ENCODE results near the gene DNMBP.
"Not testable (repeated sequence)": the region's sequence is repeated elsewhere in the genome, so short reads cannot be mapped to it uniquely, and the experiment has no call there.

DNMBP gene

DNA sequence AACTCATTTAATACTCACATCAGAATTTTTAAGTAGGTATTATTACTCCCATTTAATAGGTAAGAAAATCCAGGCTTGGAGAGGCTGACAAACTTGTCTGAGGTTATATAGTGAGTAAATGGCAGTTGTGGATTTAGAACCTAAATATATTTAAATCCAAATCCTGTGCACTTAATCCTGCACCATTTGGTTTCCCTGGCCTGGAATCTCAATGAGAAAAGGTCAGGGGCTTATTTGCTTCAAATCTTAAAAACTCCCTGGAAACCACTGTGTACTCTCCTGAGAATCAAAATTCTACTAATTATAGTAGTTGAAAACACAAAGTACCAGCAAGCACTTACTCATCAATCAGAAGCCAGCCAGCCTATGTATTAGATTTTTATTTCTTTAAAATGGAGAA, 97.7 kb downstream of the DNMBP start:
- no peak for DNase-seq

GRCh38 chr10:99908512-99908911, 101.2 kb downstream of the DNMBP start:
- DNase-seq, result no peak

GRCh38 chr10:99906470-99906869, 103.3 kb downstream of the DNMBP start:
- no peak for DNase-seq

GRCh38 chr10:99905971-99906370, 103.8 kb downstream of the DNMBP start:
- DNase-seq, result no peak

- DNase-seq, result no peak
Measured at GRCh38 chr10:99895867-99896266, 113.9 kb downstream of the DNMBP start.

DNA sequence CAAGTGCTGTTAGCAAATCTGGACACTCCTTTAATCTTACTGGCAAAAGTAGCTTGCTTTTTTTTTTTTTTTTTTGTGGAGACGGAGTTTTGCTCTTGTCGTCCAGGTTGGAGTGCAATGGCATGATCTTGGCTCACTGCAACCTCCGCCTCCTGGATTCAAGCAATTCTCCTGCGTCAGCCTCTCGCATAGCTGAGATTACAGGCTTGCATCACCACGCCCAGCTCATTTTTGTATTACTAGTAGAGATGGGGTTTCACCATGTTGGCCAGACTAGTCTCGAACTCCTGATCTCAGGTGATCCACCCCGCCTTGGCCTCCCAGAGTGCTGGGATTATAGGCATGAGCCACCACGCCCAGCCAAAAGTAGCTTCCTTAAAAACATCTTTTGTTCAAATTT, 114.7 kb downstream of the DNMBP start:
- DNase-seq, result not testable (repeated sequence)

GRCh38 chr10:99894613-99895012, 115.1 kb downstream of the DNMBP start:
- no peak for DNase-seq

DNA sequence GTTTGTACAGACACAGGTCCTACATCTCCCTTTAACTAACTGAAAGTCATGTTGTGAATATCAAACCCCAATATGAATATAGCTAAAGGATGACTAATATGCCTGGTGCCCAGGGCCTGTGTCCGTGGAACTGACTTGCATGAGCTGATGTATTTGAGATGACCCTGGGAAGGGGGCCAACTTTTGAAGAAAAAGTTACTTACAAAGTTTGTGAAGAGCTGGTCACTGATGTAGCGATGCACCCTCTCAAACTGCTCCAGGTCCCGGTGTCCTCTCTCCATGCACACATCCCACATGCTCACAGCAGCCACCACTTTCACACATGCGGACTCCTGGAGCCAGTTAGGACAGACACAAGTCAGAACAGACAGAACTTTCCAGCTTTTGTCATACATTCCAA, 121.1 kb downstream of the DNMBP start:
- DNase-seq, result no peak

- DNase-seq, result no peak
Measured at GRCh38 chr10:99883523-99883922, 126.2 kb downstream of the DNMBP start.

DNA sequence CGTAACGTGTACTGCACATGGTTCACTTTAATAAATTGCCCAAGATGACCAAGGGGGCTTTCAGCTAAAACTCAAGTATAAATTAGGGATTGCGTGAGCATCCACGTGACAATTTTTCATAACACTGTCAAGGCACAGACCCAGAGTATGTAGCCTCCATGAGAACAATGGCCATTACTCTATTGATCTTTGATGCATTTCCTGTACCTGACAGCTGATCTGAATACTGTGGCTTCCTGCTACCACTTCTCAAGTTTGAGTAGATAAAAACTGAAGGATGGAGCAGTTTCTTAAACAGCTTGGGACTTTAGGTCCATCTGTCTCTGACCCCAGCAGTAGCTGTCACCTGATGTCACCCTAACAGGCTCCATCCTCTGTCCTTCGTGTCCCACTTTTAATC, 128.4 kb downstream of the DNMBP start:
- no peak for DNase-seq

GRCh38 chr10:99880080-99880835, 129.5 kb downstream of the DNMBP start:
- DNase-seq, result no peak

DNA sequence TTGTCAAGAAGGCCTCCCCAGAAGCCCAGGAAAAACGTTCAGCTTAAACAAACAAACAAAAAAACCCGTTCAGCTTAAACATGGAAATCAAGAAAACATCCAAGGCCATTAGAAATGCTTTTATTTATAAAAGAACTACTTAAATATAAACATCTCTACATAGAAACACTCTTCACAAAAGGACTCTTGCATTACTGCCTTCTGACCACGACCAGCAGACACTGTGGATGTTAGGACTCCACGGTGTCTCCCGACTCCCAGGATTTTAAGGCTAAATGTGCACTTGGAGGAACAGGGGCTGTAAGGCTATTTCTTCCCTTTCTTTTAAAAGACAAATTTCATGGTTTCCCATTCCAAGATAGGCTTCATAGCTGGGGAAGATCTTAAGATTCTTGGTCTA, 134.3 kb downstream of the DNMBP start:
- DNase-seq, result no peak

DNA sequence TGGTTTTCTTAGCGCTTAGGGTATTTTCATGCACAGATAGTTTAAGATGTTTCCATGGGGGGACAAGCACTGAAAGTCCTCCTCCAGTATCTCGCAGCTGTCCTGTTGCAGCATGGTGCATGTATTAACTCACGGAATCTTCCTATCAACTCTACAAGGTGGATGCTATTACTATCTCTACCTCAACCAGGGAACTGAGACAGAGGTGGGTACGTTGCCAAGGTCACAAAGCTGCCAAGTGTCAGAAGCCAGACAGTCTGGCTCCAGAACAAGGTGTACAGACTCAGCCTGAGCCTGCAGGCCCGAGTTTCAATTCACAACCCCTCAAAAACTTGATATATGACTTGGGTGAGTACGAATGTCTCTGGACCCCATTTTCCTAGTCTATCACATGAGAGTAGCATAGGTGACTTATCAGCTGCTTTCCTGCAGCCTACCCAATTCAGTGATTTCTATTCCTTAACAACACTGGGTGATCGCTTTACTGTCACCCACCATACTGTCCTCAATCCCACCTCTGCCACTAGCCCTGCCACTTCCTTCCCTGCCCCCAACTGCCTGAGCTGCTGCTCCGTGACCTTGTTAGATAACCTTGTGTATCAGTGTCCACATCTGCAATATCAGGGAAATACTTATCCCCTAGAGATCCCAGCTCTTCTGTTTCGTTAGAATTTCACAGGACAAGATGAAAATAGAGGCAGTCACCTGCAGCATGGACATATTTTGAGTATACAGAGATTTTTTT, 135.2 kb downstream of the DNMBP start:
- no peak for DNase-seq

DNA sequence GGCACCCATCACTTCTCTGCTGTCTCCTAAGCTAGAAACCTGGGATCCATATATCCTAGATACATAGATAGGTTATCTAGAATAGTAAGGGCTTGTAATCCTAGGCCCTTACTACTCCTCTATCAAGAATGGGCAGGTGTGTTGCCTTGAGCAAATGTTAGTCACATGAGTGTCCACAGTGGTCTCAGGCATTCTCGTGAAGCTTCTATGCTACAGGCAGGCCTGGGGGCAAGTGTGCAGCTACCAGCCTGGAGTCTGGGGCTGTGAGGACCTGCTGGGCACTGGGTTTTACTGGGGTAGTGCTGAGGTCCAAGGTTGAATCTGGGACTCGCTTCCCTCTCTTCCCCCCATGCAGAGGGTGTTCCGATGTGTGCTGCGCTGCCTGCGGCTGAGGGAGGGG, 135.9 kb downstream of the DNMBP start:
- no peak for DNase-seq

DNA sequence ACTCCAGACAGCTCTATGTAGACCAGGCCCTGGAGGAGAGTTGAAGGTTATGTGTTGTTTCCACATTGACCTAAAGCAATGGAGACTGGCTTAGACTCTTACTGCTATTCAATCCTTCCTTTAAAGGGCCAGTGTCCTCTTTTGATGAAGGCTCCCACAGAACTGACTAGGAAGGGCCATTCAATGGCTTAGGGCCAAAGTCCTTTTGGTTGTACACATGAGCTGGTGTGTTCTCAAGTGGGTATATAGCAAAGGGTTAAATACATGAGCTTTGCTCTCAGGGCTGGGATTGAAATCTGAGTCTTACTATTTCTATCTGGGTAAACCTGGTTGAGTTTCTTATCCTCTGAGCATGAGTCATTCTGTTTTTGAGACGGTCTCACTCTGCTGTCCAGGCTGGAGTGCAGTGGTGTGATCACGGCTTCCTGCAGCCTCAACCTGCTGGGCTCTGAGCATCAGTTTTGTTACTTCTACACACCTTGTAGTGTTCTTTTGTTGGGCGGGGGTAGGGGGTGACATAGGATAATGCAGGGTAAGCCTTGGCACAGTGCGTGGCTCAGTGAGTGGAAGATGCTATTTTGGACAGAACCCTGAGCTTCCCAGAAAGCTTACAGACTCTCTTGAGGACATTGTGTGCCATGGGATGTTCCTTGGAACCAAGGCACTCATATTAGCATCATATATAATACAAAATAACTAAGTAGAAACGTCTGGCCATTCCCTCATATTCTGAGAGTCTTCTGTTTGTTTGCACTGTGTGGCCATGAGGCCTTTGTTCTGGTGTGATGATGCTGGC, 137.2 kb downstream of the DNMBP start:
- no peak for DNase-seq

DNA sequence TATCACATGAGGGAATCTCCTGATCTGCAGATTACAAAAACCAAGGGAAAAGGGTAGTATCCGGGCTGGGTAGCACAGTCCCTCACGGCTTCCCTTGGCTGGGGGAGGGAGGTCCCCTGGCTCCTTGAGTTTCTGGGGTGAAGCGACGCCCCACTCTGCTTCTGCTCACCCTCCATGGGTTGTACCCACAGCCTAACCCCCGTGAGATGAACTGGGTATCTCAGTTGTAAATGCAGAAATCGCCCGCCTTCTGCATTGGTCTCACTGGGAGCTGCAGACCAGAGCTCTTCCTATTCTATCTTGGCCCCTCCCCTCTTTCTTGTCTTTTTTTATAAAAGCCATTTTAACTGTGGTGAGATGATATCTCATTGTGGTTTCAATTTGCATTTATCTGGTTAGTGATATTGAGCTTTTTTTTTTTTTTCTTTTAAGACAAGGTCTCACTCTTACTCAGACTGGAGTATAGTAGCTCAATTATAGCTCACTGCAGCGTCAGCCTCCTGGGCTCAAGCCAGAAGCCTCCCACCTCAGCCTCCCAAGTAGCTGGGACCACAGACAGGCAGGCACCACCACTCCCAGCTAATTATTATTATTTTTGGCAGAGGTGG, 139.5 kb downstream of the DNMBP start:
- no peak for DNase-seq

GRCh38 chr10:99869581-99870122, 140.1 kb downstream of the DNMBP start:
- no peak for DNase-seq

- not testable (repeated sequence) for DNase-seq
Measured at GRCh38 chr10:99867250-99867649, 142.5 kb downstream of the DNMBP start.

DNA sequence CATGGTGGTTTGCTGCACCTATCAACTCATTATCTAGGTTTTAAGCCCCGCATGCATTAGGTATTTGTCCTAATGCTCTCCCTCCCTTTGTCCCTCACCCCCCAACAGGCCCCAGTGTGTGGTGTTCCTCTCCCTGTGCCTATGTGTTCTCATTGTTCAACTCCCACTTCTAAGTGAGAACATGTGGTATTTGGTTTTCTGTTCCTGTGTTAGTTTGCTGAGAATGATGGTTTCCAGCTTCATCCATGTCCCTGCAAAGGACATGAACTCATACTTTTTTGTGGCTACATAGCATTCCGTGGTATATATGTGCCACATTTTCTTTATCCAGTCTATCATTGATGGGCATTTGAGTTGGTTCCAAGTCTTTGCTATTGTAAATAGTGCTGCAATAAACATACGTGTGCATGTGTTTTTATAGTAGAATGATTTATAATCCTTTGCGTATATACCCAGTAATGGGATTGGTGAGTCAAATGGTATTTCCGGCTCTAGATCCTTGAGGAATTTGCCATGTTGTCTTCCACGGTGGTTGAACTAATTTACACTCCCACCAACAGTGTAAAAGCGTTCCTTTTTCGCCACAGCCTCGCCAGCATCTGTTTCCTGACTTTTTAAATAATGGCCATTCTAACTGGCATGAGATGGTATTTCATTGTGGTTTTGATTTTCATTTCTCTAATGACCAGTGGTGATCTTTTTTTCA, 146.1 kb downstream of the DNMBP start:
- DNase-seq, result not testable (repeated sequence)

- DNase-seq, result no peak
Measured at GRCh38 chr10:99860466-99860865, 149.3 kb downstream of the DNMBP start.

DNA sequence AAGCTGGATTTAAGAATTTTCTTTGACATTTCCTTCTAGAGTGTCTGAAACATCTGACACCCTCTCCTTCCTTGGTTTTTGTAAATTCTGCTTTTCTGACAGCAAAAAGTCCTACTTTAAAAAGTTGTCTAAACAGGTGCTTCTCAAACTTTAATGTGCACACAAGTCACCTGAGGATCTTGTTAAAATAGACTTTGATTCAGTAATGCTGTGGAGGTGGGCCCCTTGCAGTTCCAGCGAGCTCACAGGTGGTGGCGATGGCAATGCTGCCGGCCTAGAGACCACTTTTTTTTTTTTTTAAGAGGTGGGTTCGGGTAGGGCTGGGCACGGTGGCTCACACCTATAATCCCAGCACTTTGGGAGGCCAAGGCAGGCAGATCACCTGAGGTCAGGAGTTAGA, 150.2 kb downstream of the DNMBP start:
- no peak for DNase-seq

DNA sequence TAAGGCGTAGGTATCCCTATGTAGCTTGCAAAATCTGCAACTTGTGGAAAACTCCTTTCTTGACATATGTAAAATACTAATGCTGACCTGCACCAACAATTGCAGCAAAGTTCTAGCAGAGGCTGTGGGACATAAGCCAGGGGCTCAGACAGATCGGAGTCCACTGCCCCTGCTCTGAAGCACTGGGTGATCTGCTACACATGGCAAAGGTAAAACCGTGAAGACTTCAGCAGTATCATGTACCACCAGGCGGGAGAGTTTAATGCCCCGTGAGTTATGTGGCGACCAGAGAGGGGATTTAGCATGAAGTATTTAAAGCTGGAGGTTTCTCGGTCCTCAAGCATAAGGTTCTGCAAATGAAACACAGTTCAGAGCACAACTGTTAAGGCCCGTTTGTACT, 150.9 kb downstream of the DNMBP start:
- no peak for DNase-seq
